Liver (tissue), 9 donors: ENCODE measurements around the gene CST3. TPM values are rescaled to one million over a fixed set of nuclear protein-coding genes. Genes with fewer than 3 reads are reported as not detected.

Experiments used
- DNase-seq: peaks from one replicate; pipeline ENCODE4 v3.0.0-alpha.2; 2017; ENCODE audit warnings: low spot score
- H3K27ac ChIP-seq, 2 donors: one replicate each; pipeline ENCODE4 v1.7.0; 2013; ENCODE audit warnings: inconsistent platforms in 2 of 2, low read length in 2 of 2, control low read depth in 1 of 2, low read depth in 1 of 2, mild to moderate bottlenecking in 1 of 2
- H3K27me3 ChIP-seq, 4 donors: one replicate each; pipeline versions ENCODE4 v1.6.1 to v1.7.0; 2013; ENCODE audit warnings: low read length in 3 of 4, inconsistent platforms in 1 of 4, mild to moderate bottlenecking in 1 of 4, moderate library complexity in 1 of 4; ENCODE audit not compliant: control insufficient read depth in 4 of 4, insufficient read depth in 4 of 4
- H3K36me3 ChIP-seq, 4 donors: one replicate each; pipeline versions ENCODE4 v1.6.1 to v1.7.0; 2013; ENCODE audit warnings: low read length in 3 of 4, mild to moderate bottlenecking in 3 of 4, low read depth in 1 of 4, moderate library complexity in 1 of 4; ENCODE audit not compliant: control insufficient read depth in 4 of 4, insufficient read depth in 3 of 4
- H3K4me1 ChIP-seq, 4 donors: one replicate each; pipeline versions ENCODE4 v1.6.1 to v1.7.0; 2013; ENCODE audit warnings: low read length in 3 of 4, mild to moderate bottlenecking in 3 of 4, moderate library complexity in 1 of 4; ENCODE audit not compliant: control insufficient read depth in 4 of 4, insufficient read depth in 4 of 4
- H3K4me3 ChIP-seq, 3 donors: one replicate each; pipeline versions ENCODE4 v1.6.1 to v1.7.0; 2013; ENCODE audit warnings: low read length in 3 of 3, control low read depth in 1 of 3, low read depth in 1 of 3, mild to moderate bottlenecking in 1 of 3
- H3K9ac ChIP-seq, 2 donors: one replicate each; pipeline ENCODE4 v1.7.0; 2013; ENCODE audit warnings: low read length in 2 of 2, mild to moderate bottlenecking in 2 of 2, moderate library complexity in 2 of 2, control low read depth in 1 of 2, low read depth in 1 of 2
- H3K9me3 ChIP-seq, 4 donors: one replicate each; pipeline versions ENCODE4 v1.6.1 to v1.7.0; 2013; ENCODE audit warnings: low read length in 3 of 4; ENCODE audit not compliant: control insufficient read depth in 4 of 4
- ATF3 ChIP-seq: IDR thresholded peaks from 2 replicates; pipeline ENCODE4 v1.6.1; 2016; ENCODE audit warnings: antibody characterized with exemption
- CTCF ChIP-seq: fragments of 150-350 bp; IDR thresholded peaks from 2 replicates; pipeline ENCODE4 v1.5.1; 2017; ENCODE audit warnings: improper control_type of control experiment, low read depth, low read length; ENCODE audit not compliant: missing input control
- EGR1 ChIP-seq, 2 donors: IDR thresholded peaks; 2 replicates each; pipeline ENCODE4 v1.6.1; 2016 to 2018; ENCODE audit warnings: antibody characterized with exemption in 2 of 2, low read depth in 2 of 2
- FOXA1 ChIP-seq: IDR thresholded peaks from 2 replicates; pipeline ENCODE4 v1.6.1; 2016; ENCODE audit warnings: antibody characterized with exemption
- FOXA2 ChIP-seq: IDR thresholded peaks from 2 replicates; pipeline ENCODE4 v1.6.1; 2016; ENCODE audit warnings: antibody characterized with exemption
- GABPA ChIP-seq, 2 donors: IDR thresholded peaks in 1 of 2; conservative IDR thresholded peaks in 1 of 2; 2 replicates each; pipeline ENCODE4 v1.6.1; 2016; ENCODE audit warnings: antibody characterized with exemption in 2 of 2, mild to moderate bottlenecking in 1 of 2, moderate library complexity in 1 of 2
- HNF4G ChIP-seq: IDR thresholded peaks from 2 replicates; pipeline ENCODE4 v1.6.1; 2016; ENCODE audit warnings: antibody characterized with exemption
- JUND ChIP-seq, 2 donors: IDR thresholded peaks; 2 replicates each; pipeline ENCODE4 v1.6.1; 2016; ENCODE audit warnings: antibody characterized with exemption in 2 of 2
- MAX ChIP-seq: IDR thresholded peaks from 2 replicates; pipeline ENCODE4 v1.6.1; 2016; ENCODE audit warnings: antibody characterized with exemption
- NR2F2 ChIP-seq: IDR thresholded peaks from 2 replicates; pipeline ENCODE4 v1.6.1; 2016; ENCODE audit warnings: antibody characterized with exemption
- RAD21 ChIP-seq, 2 donors: IDR thresholded peaks; 2 replicates each; pipeline ENCODE4 v1.6.1; 2016; ENCODE audit warnings: antibody characterized with exemption in 2 of 2, mild to moderate bottlenecking in 2 of 2
- REST ChIP-seq: IDR thresholded peaks from 2 replicates; pipeline ENCODE4 v1.6.1; 2016; ENCODE audit warnings: antibody characterized with exemption, mild to moderate bottlenecking
- RXRA ChIP-seq, 2 donors: IDR thresholded peaks; 2 replicates each; pipeline ENCODE4 v1.6.1; 2017 to 2018; ENCODE audit warnings: antibody characterized with exemption in 2 of 2, mild to moderate bottlenecking in 1 of 2
- SP1 ChIP-seq: IDR thresholded peaks from 2 replicates; pipeline ENCODE4 v1.6.1; 2018; ENCODE audit warnings: antibody characterized with exemption, mild to moderate bottlenecking
- TAF1 ChIP-seq: conservative IDR thresholded peaks from 2 replicates; pipeline ENCODE4 v1.6.1; 2016; ENCODE audit warnings: antibody characterized with exemption, mild to moderate bottlenecking
- YY1 ChIP-seq: IDR thresholded peaks from 2 replicates; pipeline ENCODE4 v1.6.1; 2016; ENCODE audit warnings: antibody characterized with exemption, mild to moderate bottlenecking
- ZBTB33 ChIP-seq: IDR thresholded peaks from 2 replicates; pipeline ENCODE4 v1.6.1; 2016; ENCODE audit warnings: antibody characterized with exemption
- WGBS: extraction: QIAGEN DNeasy Blood & Tissue Kit; methylation state at CpG from one replicate; pipeline ENCODE4 v1.1.7; 2013; 5-methylcytosine and 5-hydroxymethylcytosine counted together
- polyA plus RNA-seq, 2 donors: library from polyadenylated mRNA; stranded (reverse) in 1 of 2; unstranded in 1 of 2; fragments of 200-250 nt in 1 of 2; fragments of >200 nt in 1 of 2; fragmentation: Nextera tagmentation in 1 of 2; extraction: Ambion mirVana in 1 of 2; gene quantifications; one replicate each; pipeline versions ENCODE4 v1.2.1 to v1.2.3, GENCODE V29; 2013 to 2015
- total RNA-seq, 2 donors: library from RNA; depleted of rRNA; stranded (reverse); fragments of >200 nt; gene quantifications; one replicate each; pipeline ENCODE4 v1.2.3, GENCODE V29; 2014
- donor health status: healthy.
- donor health status: healthy.
- donor health status: healthy.
- donor health status: healthy.
- donor health status: healthy.

The CST3 gene
- total and polyA plus RNA-seq, 4 donors, result 153 to 1,712 (median 513) TPM

GRCh38 chr20:23584434-23585199, 53.1 kb downstream of the CST3 start:
- 68% methylated on average over 5 of the region's 5 CpGs for WGBS
- no peaks in the 10 kb centered on the region for H3K9me3 ChIP-seq
- no peak for DNase-seq
- H3K9ac ChIP-seq, result no peak overlapping the region
- no peaks in the 10 kb centered on the region for H3K36me3 ChIP-seq
- H3K27me3 ChIP-seq, result peaks cover 0 to 2% (median 0%) of the 10 kb centered on the region in 4 donors
- no peak overlapping the region for H3K4me3 ChIP-seq
- no peak overlapping the region for H3K27ac ChIP-seq
- no peaks in the 10 kb centered on the region for H3K4me1 ChIP-seq
- no peak for TF ChIP-seq FOXA1
- no peak for TF ChIP-seq EGR1 (IDR thresholded peaks at IDR 0.05; ENCODE audit: low read depth in 2 of 2)
- no peak for TF ChIP-seq HNF4G
- TF ChIP-seq ZBTB33, result no peak
- TF ChIP-seq GABPA (IDR thresholded peaks at IDR 0.05 in 1 of 2, conservative IDR thresholded peaks at IDR 0.05 in 1 of 2), result no peak
- TF ChIP-seq ATF3, result no peak
- TF ChIP-seq REST, result no peak
- TF ChIP-seq RAD21 (IDR thresholded peaks at IDR 0.05), result no peak
- TF ChIP-seq RXRA (IDR thresholded peaks at IDR 0.05), result no peak
- TF ChIP-seq SP1, result no peak
- TF ChIP-seq MAX, result no peak
- no peak for TF ChIP-seq NR2F2
- no peak for TF ChIP-seq TAF1
- no peak for TF ChIP-seq YY1
- no peak for TF ChIP-seq CTCF
- TF ChIP-seq FOXA2, result no peak
- TF ChIP-seq JUND (IDR thresholded peaks at IDR 0.05), result no peak

Other genes with a start within 250 kb of the CST3 start
- gene NAPB, start 216.5 kb downstream of the CST3 start, total RNA-seq, result 10 to 100 TPM in 1 of 2 donors, 1 to 10 TPM in 1; 6.1 to 10.6 TPM
- gene NAPB, start 216.5 kb downstream of the CST3 start, polyA plus RNA-seq, result 1 to 10 TPM; 2.4 to 2.9 TPM
- gene CSTL1, start 198.3 kb downstream of the CST3 start, total RNA-seq, result not detected
- gene CSTL1, start 198.3 kb downstream of the CST3 start, polyA plus RNA-seq, result not detected
- gene CST11, start 185.1 kb downstream of the CST3 start, total RNA-seq, result not detected
- not detected for gene CST11, start 185.1 kb downstream of the CST3 start, polyA plus RNA-seq
- not detected for gene CST8, start 146.8 kb downstream of the CST3 start, total RNA-seq
- not detected for gene CST8, start 146.8 kb downstream of the CST3 start, polyA plus RNA-seq
- not detected for gene CST9L, start 69.5 kb downstream of the CST3 start, total RNA-seq
- not detected for gene CST9L, start 69.5 kb downstream of the CST3 start, polyA plus RNA-seq
- not detected for gene CST9, start 32.0 kb downstream of the CST3 start, total RNA-seq
- not detected for gene CST9, start 32.0 kb downstream of the CST3 start, polyA plus RNA-seq
- gene CST4, start 51.1 kb upstream of the CST3 start, total RNA-seq, result not detected
- not detected for gene CST4, start 51.1 kb upstream of the CST3 start, polyA plus RNA-seq
- not detected for gene CST1, start 113.0 kb upstream of the CST3 start, total RNA-seq
- not detected for gene CST1, start 113.0 kb upstream of the CST3 start, polyA plus RNA-seq
- not detected for gene CST2, start 188.8 kb upstream of the CST3 start, total RNA-seq
- not detected for gene CST2, start 188.8 kb upstream of the CST3 start, polyA plus RNA-seq
- gene CST5, start 241.8 kb upstream of the CST3 start, total RNA-seq, result not detected
- not detected for gene CST5, start 241.8 kb upstream of the CST3 start, polyA plus RNA-seq